ENCODE results near the gene CGB7.

DNA sequence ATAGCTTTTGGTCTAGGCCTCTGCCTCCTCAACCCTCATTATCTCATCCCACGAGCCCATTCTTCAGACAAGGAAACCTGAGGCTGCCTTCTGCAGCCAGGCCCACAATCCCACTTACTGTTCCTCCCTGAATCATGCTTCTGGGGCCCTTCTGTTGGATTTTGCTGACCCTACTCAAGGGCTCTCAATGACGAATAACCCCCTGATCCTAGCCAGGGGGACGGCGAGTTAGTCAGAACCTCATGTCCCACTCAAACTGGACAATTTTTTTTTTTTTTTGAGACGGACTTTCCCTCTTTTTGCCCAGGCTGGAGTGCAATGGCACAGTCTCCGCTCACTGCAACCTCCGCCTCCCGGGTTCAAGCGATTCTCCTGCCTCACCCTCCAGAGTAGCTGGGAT is 35.4 kb downstream of the CGB7 start:
- no peak for TF ChIP-seq POLR2A (IDR thresholded peaks at IDR 0.05)
- TF ChIP-seq, protein P1, sequence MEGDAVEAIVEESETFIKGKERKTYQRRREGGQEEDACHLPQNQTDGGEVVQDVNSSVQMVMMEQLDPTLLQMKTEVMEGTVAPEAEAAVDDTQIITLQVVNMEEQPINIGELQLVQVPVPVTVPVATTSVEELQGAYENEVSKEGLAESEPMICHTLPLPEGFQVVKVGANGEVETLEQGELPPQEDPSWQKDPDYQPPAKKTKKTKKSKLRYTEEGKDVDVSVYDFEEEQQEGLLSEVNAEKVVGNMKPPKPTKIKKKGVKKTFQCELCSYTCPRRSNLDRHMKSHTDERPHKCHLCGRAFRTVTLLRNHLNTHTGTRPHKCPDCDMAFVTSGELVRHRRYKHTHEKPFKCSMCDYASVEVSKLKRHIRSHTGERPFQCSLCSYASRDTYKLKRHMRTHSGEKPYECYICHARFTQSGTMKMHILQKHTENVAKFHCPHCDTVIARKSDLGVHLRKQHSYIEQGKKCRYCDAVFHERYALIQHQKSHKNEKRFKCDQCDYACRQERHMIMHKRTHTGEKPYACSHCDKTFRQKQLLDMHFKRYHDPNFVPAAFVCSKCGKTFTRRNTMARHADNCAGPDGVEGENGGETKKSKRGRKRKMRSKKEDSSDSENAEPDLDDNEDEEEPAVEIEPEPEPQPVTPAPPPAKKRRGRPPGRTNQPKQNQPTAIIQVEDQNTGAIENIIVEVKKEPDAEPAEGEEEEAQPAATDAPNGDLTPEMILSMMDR (IDR thresholded peaks at IDR 0.05) = no peak

All from suprapubic skin (tissue), 3 donors.